HG03432 (cell line): ENCODE measurements around the gene PPP2R3B.
"Not testable (repeated sequence)": the region's sequence is repeated elsewhere in the genome, so short reads cannot be mapped to it uniquely, and the experiment has no call there.

ENCODE experiments used
- ATAC-seq: cut with Tn5 transposase; IDR thresholded peaks from one replicate; pipeline ENCODE4 v1.9.1; 2021; ENCODE audit warnings: mild to moderate bottlenecking, moderate library complexity; ENCODE audit not compliant: unreplicated experiment

Gene PPP2R3B

GRCh38 chrX:307261-308111 lies 79.2 kb downstream of the PPP2R3B start:
- no peak for ATAC-seq

- not testable (repeated sequence) for ATAC-seq
Observed at GRCh38 chrX:306614-307251, 80.0 kb downstream of the PPP2R3B start.

GRCh38 chrX:305781-306613 lies 80.7 kb downstream of the PPP2R3B start:
- not testable (repeated sequence) for ATAC-seq

- ATAC-seq: no peak
Observed at GRCh38 chrX:302975-303374, 83.7 kb downstream of the PPP2R3B start.

GRCh38 chrX:300334-300733 lies 86.4 kb downstream of the PPP2R3B start:
- no peak for ATAC-seq

- no peak for ATAC-seq
Observed at GRCh38 chrX:298993-299392, 87.7 kb downstream of the PPP2R3B start.

- ATAC-seq: no peak
Observed at GRCh38 chrX:295136-295535, 91.6 kb downstream of the PPP2R3B start.

GRCh38 chrX:292900-293897 lies 93.5 kb downstream of the PPP2R3B start:
- no peak for ATAC-seq

GRCh38 chrX:291411-291901 lies 95.3 kb downstream of the PPP2R3B start:
- ATAC-seq: no peak

- no peak for ATAC-seq
Observed at GRCh38 chrX:290476-291166, 96.1 kb downstream of the PPP2R3B start.

GRCh38 chrX:288561-288991 lies 98.1 kb downstream of the PPP2R3B start:
- ATAC-seq: no peak

GRCh38 chrX:287670-288069 lies 99.0 kb downstream of the PPP2R3B start:
- no peak for ATAC-seq

GRCh38 chrX:285076-285677 lies 101.5 kb downstream of the PPP2R3B start:
- no peak for ATAC-seq
